ENCODE results near the gene CGB7.
"Not testable (repeated sequence)": the region's sequence is repeated elsewhere in the genome, so short reads cannot be mapped to it uniquely, and the experiment has no call there.

CGB7 gene

GRCh38 chr19:49039736-49040135 lies 17.8 kb downstream of the CGB7 start:
- not testable (repeated sequence) for FAIRE-seq

DNA sequence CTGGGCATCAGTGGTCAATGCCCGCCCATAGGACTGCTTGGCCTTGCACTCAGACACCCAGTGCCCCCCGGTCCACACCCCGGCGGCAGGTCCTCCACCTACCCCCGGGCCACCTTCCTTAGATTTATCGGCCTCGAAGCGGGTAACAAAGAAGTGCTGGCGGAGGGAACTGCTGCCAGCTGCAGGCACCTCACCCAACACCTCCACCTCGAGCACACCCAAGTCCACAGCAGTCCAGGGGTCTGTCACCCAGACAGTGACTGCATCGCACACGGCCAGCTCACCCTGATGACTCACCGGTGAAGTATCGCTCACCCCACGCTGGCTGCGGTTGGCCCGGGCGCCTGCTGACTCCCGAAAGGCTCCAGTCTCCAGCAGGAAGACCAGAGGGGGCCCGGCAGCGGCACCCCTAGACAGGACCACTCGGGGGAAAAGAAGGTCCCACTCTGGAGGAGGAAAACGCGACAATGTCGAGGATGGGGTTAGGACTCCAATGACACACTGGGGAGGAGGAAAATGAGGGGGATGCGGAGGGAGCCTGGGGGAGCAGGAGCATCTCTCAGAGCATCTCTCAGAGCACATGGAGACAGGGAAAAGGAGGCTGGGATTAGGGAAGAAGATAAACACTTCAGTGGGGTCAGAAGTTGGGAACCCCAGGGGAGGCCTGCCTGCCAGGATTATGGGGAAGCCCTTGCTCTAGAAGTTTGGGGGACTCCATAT lies 18.8 kb downstream of the CGB7 start:
- FAIRE-seq, result not testable (repeated sequence)

DNA sequence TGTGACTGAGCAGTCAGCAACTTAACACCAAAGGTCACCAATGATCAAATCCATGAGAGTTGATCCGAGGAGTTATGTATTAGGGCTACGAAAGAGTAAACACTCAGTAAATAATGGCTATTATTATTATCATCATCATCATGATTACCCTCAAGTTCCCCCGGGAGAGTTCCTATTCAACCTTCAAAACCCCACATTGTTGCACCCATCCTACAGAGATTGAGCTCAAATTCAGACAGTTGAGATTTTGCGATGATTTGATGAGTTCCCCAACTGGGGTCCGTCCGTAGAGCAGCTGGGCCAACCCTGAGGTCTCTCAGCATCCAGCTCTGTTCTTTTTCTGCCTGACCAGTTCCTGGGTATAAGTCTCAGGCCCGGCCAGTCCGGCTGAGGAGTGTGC lies 19.4 kb downstream of the CGB7 start:
- FAIRE-seq, result not testable (repeated sequence)

DNA sequence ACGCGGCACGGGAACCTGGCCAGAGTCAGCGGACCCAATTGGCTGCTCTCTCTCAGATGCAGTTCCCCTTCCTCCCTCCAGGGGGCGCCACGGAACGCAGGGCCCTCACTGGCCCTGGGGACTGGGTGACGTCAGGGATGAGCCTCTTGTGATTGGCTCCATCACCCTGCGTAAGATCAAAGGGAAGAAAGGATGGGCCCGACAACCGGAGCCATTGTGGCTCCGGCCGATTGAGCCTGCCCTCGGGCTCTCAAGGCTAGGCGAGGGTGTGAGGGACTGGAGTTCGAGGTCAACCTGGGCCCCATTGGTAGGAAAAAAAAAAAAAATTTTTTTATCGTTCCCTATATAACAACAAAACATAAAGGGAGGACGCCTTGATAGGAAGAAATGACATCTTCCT lies 20.7 kb downstream of the CGB7 start, which contains the start of gene CGB1:
CGB1 (minus strand) TSS at position 81 of the 400 bp plus-strand sequence. CDS start 184 bp downstream, outside the sequence.
- not testable (repeated sequence) for FAIRE-seq

DNA sequence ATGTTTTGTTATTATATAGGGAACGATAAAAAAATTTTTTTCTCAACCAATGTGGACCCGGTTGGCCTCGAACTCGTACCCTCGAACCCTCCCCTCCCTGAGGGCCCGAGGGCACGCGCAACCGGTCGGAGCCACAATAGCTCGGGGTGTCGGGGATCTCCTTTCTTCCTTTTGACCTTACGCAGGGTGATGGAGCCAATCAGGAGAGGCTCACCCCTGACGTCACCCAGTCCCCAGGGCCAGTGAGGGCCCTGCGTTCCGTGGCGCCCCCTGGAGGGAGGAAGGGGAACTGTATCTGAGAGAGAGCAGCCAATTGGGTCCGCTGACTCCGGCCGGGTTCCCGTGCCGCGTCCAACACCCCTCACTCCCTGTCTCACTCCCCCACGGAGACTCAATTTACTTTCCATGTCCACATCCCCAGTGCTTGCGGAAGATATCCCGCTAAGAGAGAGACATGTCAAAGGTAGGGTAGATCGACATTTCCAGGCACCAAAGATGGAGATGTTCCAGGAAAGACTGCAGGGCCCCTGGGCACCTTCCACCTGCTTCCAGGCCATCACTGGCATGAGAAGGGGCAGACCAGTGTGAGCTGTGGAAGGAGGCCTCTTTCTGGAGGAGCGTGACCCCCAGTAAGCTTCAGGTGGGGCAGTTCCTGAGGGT lies 25.8 kb downstream of the CGB7 start, which contains the start of gene CGB2:
CGB2 (plus strand) TSS at position 249 of the 660 bp plus-strand sequence; CDS start at position 455, 206 bp downstream.
- FAIRE-seq, result not testable (repeated sequence)

DNA sequence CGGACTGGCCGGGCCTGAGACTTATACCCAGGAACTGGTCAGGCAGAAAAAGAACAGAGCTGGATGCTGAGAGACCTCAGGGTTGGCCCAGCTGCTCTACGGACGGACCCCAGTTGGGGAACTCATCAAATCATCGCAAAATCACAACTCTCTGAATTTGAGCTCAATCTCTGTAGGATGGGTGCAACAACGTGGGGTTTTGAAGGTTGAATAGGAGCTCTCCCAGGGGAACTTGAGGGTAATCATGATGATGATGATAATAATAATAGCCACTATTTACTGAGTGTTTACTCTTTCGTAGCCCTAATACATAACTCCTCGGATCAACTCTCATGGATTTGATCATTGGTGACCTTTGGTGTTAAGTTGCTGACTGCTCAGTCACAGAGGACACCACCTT lies 27.2 kb downstream of the CGB7 start:
- FAIRE-seq, result not testable (repeated sequence)

DNA sequence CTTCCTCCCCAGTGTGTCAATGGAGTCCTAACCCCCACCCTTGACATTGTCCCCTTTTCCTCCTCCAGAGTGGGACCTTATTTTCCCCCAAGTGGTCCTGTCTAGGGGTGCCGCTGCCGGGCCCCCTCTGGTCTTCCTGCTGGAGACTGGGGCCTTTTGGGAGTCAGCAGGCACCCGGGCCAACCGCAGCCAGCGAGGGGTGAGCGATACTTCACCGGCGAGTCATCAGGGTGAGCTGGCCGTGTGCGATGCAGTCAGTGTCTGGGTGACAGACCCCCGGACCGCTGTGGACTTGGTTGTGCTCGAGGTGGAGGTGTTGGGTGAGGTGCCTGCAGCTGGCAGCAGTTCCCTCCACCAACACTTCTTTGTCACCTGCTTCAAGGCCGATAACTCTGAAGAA lies 27.8 kb downstream of the CGB7 start:
- not testable (repeated sequence) for FAIRE-seq

DNA sequence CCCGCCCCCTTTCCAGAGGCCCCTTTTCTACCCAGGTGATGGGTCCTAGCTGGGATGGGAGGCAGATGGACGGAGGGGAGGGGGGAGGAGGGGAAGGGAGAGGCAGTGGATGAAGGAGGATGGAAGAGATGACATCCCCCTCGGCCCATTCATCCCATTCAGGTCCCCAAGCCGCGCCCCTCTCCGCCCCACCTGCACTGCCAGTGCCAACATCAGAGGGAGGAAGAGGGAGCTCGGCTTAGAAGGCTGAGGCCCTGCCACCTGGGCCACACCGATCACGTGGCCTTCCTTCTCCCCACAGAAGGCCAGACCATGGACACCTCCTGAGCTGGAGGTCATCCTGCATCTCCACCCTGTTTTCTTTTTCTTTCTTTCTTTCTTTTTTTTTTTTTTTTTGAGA lies 28.9 kb downstream of the CGB7 start:
- not testable (repeated sequence) for FAIRE-seq

GRCh38 chr19:49025599-49025998 lies 31.9 kb downstream of the CGB7 start:
- FAIRE-seq, result not testable (repeated sequence)

- not testable (repeated sequence) for FAIRE-seq
These were observed 32.5 kb downstream of the CGB7 start for GRCh38 chr19:49025088-49025487.

DNA sequence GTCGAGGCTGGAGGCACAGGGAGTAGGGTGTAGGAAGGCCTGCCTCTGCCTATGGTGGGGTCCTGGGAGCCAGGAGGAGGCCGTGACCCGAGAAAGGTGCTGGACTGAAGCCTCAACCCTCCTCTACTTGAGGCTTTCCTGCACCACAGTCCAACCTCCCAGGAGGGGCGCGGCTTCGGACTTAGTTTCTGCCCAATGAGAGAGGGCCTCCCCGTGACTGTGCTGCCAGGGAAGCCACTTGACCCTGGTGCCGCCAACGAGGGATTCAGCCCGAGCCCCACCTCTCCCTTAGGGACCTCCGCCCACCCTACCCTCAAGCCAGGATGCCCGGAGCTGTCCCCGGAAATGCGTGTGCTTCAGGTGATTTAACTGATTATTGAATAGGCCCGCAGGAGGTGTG lies 33.3 kb downstream of the CGB7 start, which contains the start of gene CGB3:
CGB3 (minus strand) TSS at position 101 of the 400 bp plus-strand sequence. CDS start 362 bp downstream, outside the sequence.
- not testable (repeated sequence) for FAIRE-seq

- FAIRE-seq, result no peak
These were observed 35.4 kb downstream of the CGB7 start for GRCh38 chr19:49022116-49022515.

GRCh38 chr19:49020931-49021895 lies 36.3 kb downstream of the CGB7 start:
- FAIRE-seq, result no peak

DNA sequence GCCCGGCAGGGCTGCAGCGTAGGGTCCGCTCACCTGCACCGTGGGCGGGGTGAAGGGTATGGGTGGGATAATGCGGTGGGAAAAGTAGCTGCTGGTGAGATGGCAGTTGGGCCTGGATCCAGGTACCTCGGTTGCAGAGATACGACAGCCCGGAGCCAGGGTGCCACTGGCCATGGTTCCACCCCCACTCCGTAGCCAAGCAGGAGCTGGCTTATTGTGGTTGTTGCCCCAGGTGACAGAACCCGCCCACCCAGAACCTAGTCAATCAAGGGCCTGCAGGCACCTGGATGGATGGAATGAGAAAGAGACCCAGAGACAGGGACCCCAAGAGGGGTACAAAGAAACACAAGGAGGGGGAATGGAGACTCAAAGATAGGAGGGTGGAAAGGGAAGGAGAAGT lies 37.2 kb downstream of the CGB7 start:
- FAIRE-seq, result no peak

- no peak for FAIRE-seq
These were observed 38.2 kb downstream of the CGB7 start for GRCh38 chr19:49019242-49019932.

- not testable (repeated sequence) for FAIRE-seq
These were observed 38.9 kb downstream of the CGB7 start for GRCh38 chr19:49018388-49019241.

GRCh38 chr19:49017666-49018351 lies 39.7 kb downstream of the CGB7 start:
- no peak for FAIRE-seq

GRCh38 chr19:49017041-49017665 lies 40.4 kb downstream of the CGB7 start, which contains the start of gene LHB:
LHB (minus strand) TSS chr19:49017091; CDS start chr19:49017081, 10 bp downstream.
- no peak for FAIRE-seq

GRCh38 chr19:49016067-49016839 lies 41.3 kb downstream of the CGB7 start:
- FAIRE-seq, result no peak

Data from islet of Langerhans (tissue), 1 donor.